NT2/D1 (cell line): Measurements from ENCODE around the gene PRRG4.
"Not testable (repeated sequence)": the region's sequence is repeated elsewhere in the genome, so short reads cannot be mapped to it uniquely, and the experiment has no call there.

Experiments used
- DNase-seq: peaks from one replicate; pipeline ENCODE4 v3.0.0-alpha.2; 2011; ENCODE audit warnings: low read depth, low spot score
- H3K27me3 ChIP-seq: 2 replicates; pipeline ENCODE4 v1.6.0; 2011; ENCODE audit warnings: mild to moderate bottlenecking; ENCODE audit not compliant: insufficient read length, insufficient read depth
- H3K36me3 ChIP-seq: 2 replicates; pipeline ENCODE4 v1.6.1; 2011; ENCODE audit warnings: mild to moderate bottlenecking, low read length, mixed read lengths; ENCODE audit not compliant: insufficient read depth, insufficient read length
- H3K4me1 ChIP-seq: 2 replicates; pipeline ENCODE4 v1.5.1; 2011; ENCODE audit not compliant: insufficient read depth, insufficient read length
- H3K4me3 ChIP-seq: 2 replicates; pipeline ENCODE4 v1.5.1; 2011; ENCODE audit warnings: low read depth; ENCODE audit not compliant: insufficient read length
- H3K9ac ChIP-seq: 2 replicates; pipeline ENCODE4 v1.6.0; 2011; ENCODE audit warnings: low read depth; ENCODE audit not compliant: insufficient read length
- H3K9me3 ChIP-seq: 2 replicates; pipeline ENCODE4 v1.5.1; 2011; ENCODE audit warnings: mild to moderate bottlenecking, low read length; ENCODE audit not compliant: insufficient read depth
- SUZ12 ChIP-seq: IDR thresholded peaks from 2 replicates; pipeline ENCODE4 v1.6.1; 2011; ENCODE audit not compliant: insufficient read length, insufficient read depth; ENCODE audit errors: extremely low read depth
- YY1 ChIP-seq: IDR thresholded peaks from 2 replicates; pipeline ENCODE4 v1.6.1; 2011; ENCODE audit not compliant: insufficient read length, insufficient read depth
- ZNF274 ChIP-seq: IDR thresholded peaks from 2 replicates; pipeline ENCODE4 v1.6.1; 2011; ENCODE audit warnings: mild to moderate bottlenecking, low read depth, low read length

Gene PRRG4

DNA sequence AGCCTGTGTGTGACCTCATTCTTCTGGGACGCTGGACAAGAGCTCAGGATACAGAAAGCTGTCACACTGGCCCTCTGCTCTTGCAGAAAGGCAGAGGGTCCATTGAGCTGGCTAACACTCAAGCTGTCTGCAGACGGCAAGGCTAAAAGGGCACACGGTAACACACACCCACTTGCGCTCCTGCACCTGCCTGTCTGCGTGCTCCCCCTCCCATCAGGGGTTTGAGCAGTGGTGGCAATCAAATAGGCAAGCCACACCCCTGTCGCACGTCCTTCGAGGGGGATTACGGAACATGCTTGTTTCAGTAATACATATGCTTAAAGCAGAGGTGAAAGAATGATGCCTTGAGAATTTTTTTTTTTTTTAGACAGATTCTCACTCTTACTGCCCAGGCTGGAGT lies 55.8 kb downstream of the PRRG4 start:
- no peaks in the 10 kb centered on the region for H3K4me1 ChIP-seq
- no peak for DNase-seq
- H3K9ac ChIP-seq: no peak overlapping the region
- no peaks in the 10 kb centered on the region for H3K27me3 ChIP-seq
- no peaks in the 10 kb centered on the region for H3K36me3 ChIP-seq
- H3K4me3 ChIP-seq: no peak overlapping the region
- TF ChIP-seq SUZ12 (no peak), YY1 (no peak), ZNF274 (no peak)
- H3K9me3 ChIP-seq: peaks cover 25% of the 10 kb centered on the region; the same call in 1 of the 2 replicates

DNA sequence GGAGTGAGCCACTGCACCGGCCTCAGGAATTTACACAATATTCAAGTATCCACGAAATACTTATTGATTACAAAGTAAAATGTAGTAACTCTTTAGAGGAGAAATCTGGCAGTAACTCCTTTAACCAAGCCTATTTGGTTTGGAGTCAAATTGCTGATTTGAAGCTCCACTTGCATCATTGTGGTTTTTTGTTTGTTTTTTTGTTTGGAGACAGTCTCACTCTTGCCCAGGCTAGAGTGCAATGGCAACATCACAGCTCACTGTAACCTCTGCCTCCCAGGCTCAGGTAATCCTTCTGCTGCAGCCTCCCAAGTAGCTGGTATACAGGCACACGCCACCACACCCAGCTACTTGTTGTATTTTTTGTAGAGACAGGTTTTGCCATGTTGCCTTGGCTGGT lies 56.5 kb downstream of the PRRG4 start:
- Histone ChIP-seq H3K36me3 (no peaks in the 10 kb centered on the region), H3K27me3 (no peaks in the 10 kb centered on the region), H3K9me3 (peaks cover 25% of the 10 kb centered on the region; the same call in 1 of the 2 replicates), H3K4me1 (no peaks in the 10 kb centered on the region), H3K4me3 (no peak overlapping the region), H3K9ac (no peak overlapping the region)
- DNase-seq: no peak
- TF ChIP-seq ZNF274: no peak

DNA sequence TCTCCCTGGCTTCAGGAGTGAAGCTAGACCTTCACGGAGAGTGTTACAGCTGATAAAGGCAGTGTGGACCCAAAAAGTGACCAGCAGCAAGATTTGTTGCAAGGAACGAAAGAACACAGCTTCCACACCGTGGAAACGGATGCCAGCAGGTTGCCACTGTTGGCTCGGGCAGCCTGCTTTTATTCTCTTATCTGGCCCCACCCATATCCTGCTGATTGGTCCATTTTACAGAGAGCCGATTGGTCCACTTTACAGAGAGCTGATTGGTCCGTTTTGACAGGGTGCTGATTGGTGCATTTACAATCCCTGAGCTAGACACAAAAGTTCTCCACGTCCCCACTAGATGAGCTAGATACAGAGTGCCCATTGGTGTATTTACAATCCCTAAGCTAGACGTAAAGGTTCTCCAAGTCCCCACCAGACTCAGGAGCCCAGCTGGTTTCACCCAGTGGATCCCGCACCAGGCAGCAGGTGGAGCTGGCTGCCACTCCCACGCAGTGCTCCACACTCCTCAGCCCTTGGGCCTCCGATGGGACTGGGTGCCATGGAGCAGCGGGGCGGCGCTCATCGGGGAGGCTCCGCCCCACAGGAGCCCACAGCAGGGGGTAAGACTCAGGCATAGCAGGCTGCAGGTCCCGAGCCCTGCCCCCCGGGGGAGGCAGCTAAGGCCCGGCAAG lies 58.1 kb downstream of the PRRG4 start:
- not testable (repeated sequence) for H3K36me3 ChIP-seq, H3K4me1 ChIP-seq, DNase-seq, H3K4me3 ChIP-seq, H3K27me3 ChIP-seq, H3K9ac ChIP-seq
- H3K9me3 ChIP-seq: peaks cover 25% of the 10 kb centered on the region; the same call in 1 of the 2 replicates

GRCh38 chr11:32888384-32888710 lies 58.6 kb downstream of the PRRG4 start:
- H3K9ac ChIP-seq, H3K4me1 ChIP-seq, DNase-seq, H3K36me3 ChIP-seq, H3K27me3 ChIP-seq, H3K4me3 ChIP-seq: not testable (repeated sequence)
- peaks cover 24% of the 10 kb centered on the region; the same call in 1 of the 2 replicates for H3K9me3 ChIP-seq

DNA sequence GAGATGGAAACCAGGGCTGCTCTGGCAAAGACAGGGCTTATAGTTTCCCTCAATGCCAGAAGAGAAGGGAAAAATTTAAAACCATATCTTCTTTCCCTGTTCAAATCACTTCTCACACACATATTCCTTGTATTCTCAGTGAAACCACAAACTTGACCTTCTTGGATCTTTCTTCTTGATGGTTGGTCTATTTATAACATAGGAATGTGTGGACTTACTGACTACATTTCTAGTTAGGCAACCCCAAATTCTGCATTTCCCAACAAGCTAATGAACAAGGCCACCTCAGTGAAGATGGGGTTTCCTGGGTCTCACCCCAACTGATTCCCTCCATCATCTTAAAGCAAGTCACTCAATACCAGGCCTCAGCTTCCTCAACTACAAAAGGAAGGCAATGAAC lies 59.1 kb downstream of the PRRG4 start:
- no peak for TF ChIP-seq ZNF274
- TF ChIP-seq SUZ12: no peak
- TF ChIP-seq YY1: no peak
- H3K36me3 ChIP-seq: no peaks in the 10 kb centered on the region
- H3K4me3 ChIP-seq: no peak overlapping the region
- H3K9me3 ChIP-seq: peaks cover 20% of the 10 kb centered on the region; the same call in 1 of the 2 replicates
- H3K27me3 ChIP-seq: no peaks in the 10 kb centered on the region
- no peak overlapping the region for H3K9ac ChIP-seq
- DNase-seq: no peak
- H3K4me1 ChIP-seq: no peaks in the 10 kb centered on the region

DNA sequence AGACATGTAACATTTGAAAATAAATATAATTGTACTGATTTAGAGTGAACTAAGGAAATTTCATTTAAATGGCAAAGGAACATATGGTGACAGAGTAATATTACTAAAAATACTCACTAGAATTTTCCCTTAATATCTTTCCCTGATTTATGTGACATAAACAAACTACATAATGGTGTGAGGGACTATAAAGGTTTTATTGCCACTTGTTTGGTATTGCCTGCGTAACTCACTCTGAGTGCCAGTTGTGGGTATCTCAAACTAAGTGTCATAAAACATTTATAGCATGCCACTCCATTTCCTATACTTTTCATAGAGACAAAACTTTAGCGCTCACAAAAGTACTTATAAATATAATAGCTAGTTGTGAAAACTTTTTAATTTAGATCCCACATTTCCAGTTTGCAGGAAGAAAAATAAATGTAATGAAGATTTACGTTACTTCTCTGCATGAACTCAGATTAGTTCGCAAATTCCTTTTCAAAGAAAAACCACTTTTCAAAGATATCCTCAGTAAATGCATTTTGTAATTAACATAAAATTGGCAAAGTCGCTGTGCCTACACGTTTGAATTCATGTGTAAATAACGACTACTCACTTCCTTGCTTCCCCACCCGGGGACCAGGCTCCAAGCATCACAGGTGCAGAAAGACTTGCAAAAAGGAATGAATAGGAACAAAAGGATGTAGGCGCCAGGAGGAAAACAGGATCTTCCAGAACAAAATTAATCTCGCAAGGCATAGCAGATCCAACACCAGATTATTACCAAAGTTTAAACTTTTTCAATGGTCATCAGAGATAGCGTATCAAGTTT lies 61.3 kb downstream of the PRRG4 start:
- peaks cover 19% of the 10 kb centered on the region; the same call in 1 of the 2 replicates for H3K9me3 ChIP-seq
- no peaks in the 10 kb centered on the region for H3K36me3 ChIP-seq
- no peaks in the 10 kb centered on the region for H3K4me1 ChIP-seq
- H3K27me3 ChIP-seq: no peaks in the 10 kb centered on the region
- peak overlapping the region; percentile 79 for H3K4me3 ChIP-seq
- TF ChIP-seq ZNF274: no peak
- TF ChIP-seq YY1: no peak
- peak overlapping the region; percentile 97 for H3K9ac ChIP-seq
- DNase-seq: no peak

DNA sequence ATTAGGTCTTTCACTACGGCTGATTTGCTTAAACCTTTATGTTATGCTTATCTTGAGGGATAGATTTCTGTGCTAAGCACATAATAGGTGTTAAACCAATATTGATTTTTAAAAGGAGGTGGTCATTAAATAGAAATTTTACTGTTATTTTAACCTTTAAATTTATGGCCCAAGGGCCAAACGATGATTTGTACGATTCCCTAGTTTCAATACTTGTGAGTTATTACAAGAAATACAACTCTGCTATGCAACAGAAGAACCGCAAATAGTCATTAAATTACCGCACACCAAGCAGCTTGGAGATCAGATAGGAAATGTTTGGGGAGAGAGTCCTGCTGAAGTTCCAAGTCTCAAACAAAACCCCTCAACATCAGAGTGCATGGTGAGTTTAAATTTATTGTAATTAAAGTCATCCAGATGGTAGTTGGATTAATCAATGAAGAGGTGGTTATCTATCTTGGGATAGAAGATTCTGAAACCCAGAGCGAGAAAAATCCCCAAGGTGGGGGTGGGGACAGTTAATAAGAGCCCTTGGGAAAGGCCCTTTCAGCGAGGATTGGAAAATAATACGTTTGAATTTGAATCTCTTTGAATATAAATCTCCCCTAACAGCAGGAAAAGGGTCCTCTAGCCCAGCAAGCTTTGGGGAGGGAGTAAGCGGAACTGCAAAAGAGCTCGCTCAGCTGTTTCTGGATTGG lies 62.1 kb downstream of the PRRG4 start:
- Histone ChIP-seq H3K4me3 (peak overlapping the region; percentile 79), H3K9me3 (peaks cover 19% of the 10 kb centered on the region; the same call in 1 of the 2 replicates), H3K27me3 (no peaks in the 10 kb centered on the region), H3K9ac (peak overlapping the region; percentile 97), H3K36me3 (no peaks in the 10 kb centered on the region), H3K4me1 (no peaks in the 10 kb centered on the region)
- TF ChIP-seq YY1 (no peak), ZNF274 (no peak)
- no peak for DNase-seq
